NCI-H748 treated with DMSO at 0.1 percent for 48 hours (cell line): Measurements from ENCODE around the gene MAB21L1.

Experiments used
- DNase-seq: peaks from one replicate; lab custom pipeline; 2025; lab: John Stamatoyannopoulos, UW

MAB21L1 gene

GRCh38 chr13:35475960-35476943, at the start of gene MAB21L1:
TSS of gene MAB21L1 (minus strand) at chr13:35476689. CDS start at chr13:35476138, 551 bp downstream.
- DNase-seq, result peak; percentile 68

GRCh38 chr13:35524171-35524570, 47.7 kb upstream of the MAB21L1 start:
- no peak for DNase-seq

GRCh38 chr13:35518337-35518946, 42.0 kb upstream of the MAB21L1 start:
- DNase-seq, result no peak

- peak; percentile 25 for DNase-seq
These were observed 38.5 kb upstream of the MAB21L1 start for GRCh38 chr13:35514801-35515502.

GRCh38 chr13:35514061-35514477, 37.6 kb upstream of the MAB21L1 start:
- DNase-seq, result no peak

- DNase-seq, result no peak
These were observed 35.9 kb upstream of the MAB21L1 start for GRCh38 chr13:35512271-35512920.

GRCh38 chr13:35502456-35502855, 26.0 kb upstream of the MAB21L1 start:
- no peak for DNase-seq

GRCh38 chr13:35501661-35502235, 25.3 kb upstream of the MAB21L1 start:
- no peak for DNase-seq

GRCh38 chr13:35500144-35500543, 23.7 kb upstream of the MAB21L1 start:
- DNase-seq, result no peak

- peak; percentile 91 for DNase-seq
These were observed 23.2 kb upstream of the MAB21L1 start for GRCh38 chr13:35499676-35500075.

GRCh38 chr13:35499196-35499662, 22.7 kb upstream of the MAB21L1 start:
- peak; percentile 97 for DNase-seq

- DNase-seq, result no peak
These were observed 21.7 kb upstream of the MAB21L1 start for GRCh38 chr13:35498231-35498630.

- DNase-seq, result no peak
These were observed 20.4 kb upstream of the MAB21L1 start for GRCh38 chr13:35496761-35497386.

- no peak for DNase-seq
These were observed 19.5 kb upstream of the MAB21L1 start for GRCh38 chr13:35496006-35496405.

- DNase-seq, result no peak
These were observed 12.6 kb upstream of the MAB21L1 start for GRCh38 chr13:35489050-35489449.

GRCh38 chr13:35485424-35485823, 8.9 kb upstream of the MAB21L1 start:
- DNase-seq, result no peak

GRCh38 chr13:35484384-35484783, 7.9 kb upstream of the MAB21L1 start:
- no peak for DNase-seq

- no peak for DNase-seq
These were observed 7.3 kb upstream of the MAB21L1 start for GRCh38 chr13:35483761-35484160.

- DNase-seq, result no peak
These were observed 6.0 kb upstream of the MAB21L1 start for GRCh38 chr13:35482527-35482926.

GRCh38 chr13:35481777-35482176, 5.3 kb upstream of the MAB21L1 start:
- no peak for DNase-seq

- DNase-seq, result no peak
These were observed 3.9 kb upstream of the MAB21L1 start for GRCh38 chr13:35480346-35480745.
